HepG2 (cell line): ENCODE data around the gene SMIM10L2A. TPM values are rescaled to one million over a fixed set of nuclear protein-coding genes. Genes with fewer than 3 reads are reported as not detected.

ENCODE experiments used
- ATAC-seq: fragments of 200-7000 bp; cut with Tn5 transposase; 3 replicates; pipeline ENCODE4 v1.9.1; 2020; ENCODE audit warnings: mild to moderate bottlenecking, moderate library complexity
- BruUV-seq: library from RNA; stranded (reverse); fragments of 400-500 nt; replicated peaks from 2 replicates; lab custom pipeline; 2021; lab: Mats Ljungman, UMichigan
- CTCF ChIA-PET: fragments of 300-600 bp; formaldehyde crosslinking; extraction: SDS; loops from one replicate; lab custom pipeline; 2021; ENCODE audit warnings: low total read pairs, inconsistent platforms, low intra/inter-chr PET ratio; lab: Yijun Ruan, JAX
- POLR2A ChIA-PET: fragments of 350-600 bp; sonication (Branson Sonifier 250); formaldehyde crosslinking; loops from one replicate; lab custom pipeline; 2020; ENCODE audit warnings: antibody characterized with exemption, inconsistent platforms; lab: Yijun Ruan, JAX
- DNase-seq: peaks from one replicate; pipeline ENCODE4 v3.0.0-alpha.2; 2015; ENCODE audit warnings: low spot score
- FAIRE-seq: peaks from 3 replicates; lab custom pipeline; 2011; peaks lifted over from hg19 to GRCh38; lab: Jason Lieb, UNC
- H2AFZ ChIP-seq: one replicate; pipeline ENCODE4 v1.6.1; 2011; ENCODE audit warnings: low read length, inconsistent platforms
- H3K27ac ChIP-seq: fragments of 300-600 bp; 3 replicates; pipeline ENCODE4 v1.8.0; 2011; ENCODE audit warnings: mixed run types, mild to moderate bottlenecking, mixed read lengths, low read length, inconsistent platforms; ENCODE audit not compliant: insufficient read depth; ENCODE audit errors: extremely low read length
- H3K27me3 ChIP-seq, 2 experiments: fragments of 200-600 bp in 1 of 2; 2 replicates in 1 of 2; 3 replicates in 1 of 2; pipeline versions ENCODE4 v1.6.0 to v1.8.0; 2011; ENCODE audit warnings: low read length in 2 of 2, mild to moderate bottlenecking in 2 of 2, moderate library complexity in 2 of 2, inconsistent platforms in 1 of 2; ENCODE audit not compliant: insufficient read depth in 2 of 2, control insufficient read depth in 1 of 2
- H3K36me3 ChIP-seq, 2 experiments: fragments of 200-600 bp in 1 of 2; replicated peaks in 1 of 2; 2 replicates in 1 of 2; 3 replicates in 1 of 2; pipeline versions ENCODE4 v1.5.1 to v1.8.0; 2011; ENCODE audit warnings: low read length in 2 of 2, inconsistent platforms in 1 of 2; ENCODE audit not compliant: insufficient read depth in 2 of 2, control insufficient read depth in 1 of 2
- H3K4me1 ChIP-seq: 2 replicates; pipeline ENCODE4 v1.5.1; 2012; ENCODE audit warnings: low read length, inconsistent platforms; ENCODE audit not compliant: insufficient read depth
- H3K4me2 ChIP-seq: 2 replicates; pipeline ENCODE4 v1.6.0; 2011; ENCODE audit warnings: low read depth, low read length, inconsistent platforms
- H3K4me3 ChIP-seq, 3 experiments: fragments of 200-600 bp in 1 of 3; sonication (generic), shearing (Covaris generic) in 1 of 3; replicated peaks in 1 of 3; 2 replicates each; pipeline ENCODE4 v1.5.1; 2011 to 2016; ENCODE audit warnings: low read length in 3 of 3, inconsistent platforms in 2 of 3, low read depth in 2 of 3, mild to moderate bottlenecking in 2 of 3, control low read depth in 1 of 3, mixed read lengths in 1 of 3; ENCODE audit not compliant: insufficient read depth in 1 of 3
- H3K79me2 ChIP-seq: one replicate; pipeline ENCODE4 v1.6.1; 2011; ENCODE audit warnings: low read length, inconsistent platforms; ENCODE audit not compliant: insufficient read depth
- H3K9ac ChIP-seq: 2 replicates; pipeline ENCODE4 v1.6.0; 2011; ENCODE audit warnings: mild to moderate bottlenecking, low read depth, low read length, inconsistent platforms; ENCODE audit not compliant: insufficient read depth
- H3K9me3 ChIP-seq: 2 replicates; pipeline ENCODE4 v1.5.1; 2012; ENCODE audit warnings: mild to moderate bottlenecking, low read length
- H4K20me1 ChIP-seq: 2 replicates; pipeline ENCODE4 v1.6.0; 2011; ENCODE audit warnings: inconsistent platforms, mild to moderate bottlenecking, low read length, moderate library complexity; ENCODE audit not compliant: insufficient read depth
- EEA1 ChIP-seq: sonication (generic); formaldehyde crosslinking; IDR thresholded peaks from 2 replicates; pipeline ENCODE4 v1.5.1; 2020; ENCODE audit warnings: mild to moderate bottlenecking, missing genetic modification reagents, borderline replicate concordance
- HIC2 ChIP-seq: sonication (generic); formaldehyde crosslinking; IDR thresholded peaks from 2 replicates; pipeline ENCODE4 v1.9.0; 2022; ENCODE audit warnings: low read depth, missing genetic modification reagents
- HOXA9 ChIP-seq: sonication (generic); formaldehyde crosslinking; IDR thresholded peaks from 2 replicates; pipeline ENCODE4 v1.8.1; 2022; ENCODE audit warnings: missing genetic modification reagents, mild to moderate bottlenecking, moderate library complexity, borderline replicate concordance
- KLF16 ChIP-seq, 2 experiments: sonication (generic) in 1 of 2; formaldehyde crosslinking in 1 of 2; IDR thresholded peaks; 2 replicates each; pipeline versions ENCODE4 v1.6.1 to v1.8.0; 2016 to 2023; ENCODE audit warnings: missing genetic modification reagents in 2 of 2, missing compliant biosample characterization in 1 of 2
- LCORL ChIP-seq, 2 experiments: fragments of 450-650 bp in 1 of 2; sonication (generic) in 1 of 2; formaldehyde crosslinking in 1 of 2; IDR thresholded peaks; 2 replicates each; pipeline versions ENCODE4 v1.5.0 to v1.6.1; 2017 to 2020; ENCODE audit warnings: antibody characterized with exemption in 1 of 2, missing genetic modification reagents in 1 of 2
- NR2C2 ChIP-seq: sonication (generic); formaldehyde crosslinking; IDR thresholded peaks from 2 replicates; pipeline ENCODE4 v1.4.0; 2020; ENCODE audit warnings: missing genetic modification reagents, mild to moderate bottlenecking, moderate library complexity, borderline replicate concordance
- SNAPC4 ChIP-seq: sonication (generic); formaldehyde crosslinking; IDR thresholded peaks from 2 replicates; pipeline ENCODE4 v1.4.0; 2020; ENCODE audit warnings: mild to moderate bottlenecking, missing genetic modification reagents
- SP4 ChIP-seq: sonication (generic); formaldehyde crosslinking; IDR thresholded peaks from 2 replicates; pipeline ENCODE4 v1.8.1; 2023; ENCODE audit warnings: mild to moderate bottlenecking, missing genetic modification reagents
- TSC22D2 ChIP-seq: sonication (generic); formaldehyde crosslinking; IDR thresholded peaks from 2 replicates; pipeline ENCODE4 v1.5.1; 2020; ENCODE audit warnings: missing genetic modification reagents, mild to moderate bottlenecking, borderline replicate concordance
- ZC3H4 ChIP-seq: sonication (generic); formaldehyde crosslinking; IDR thresholded peaks from 2 replicates; pipeline ENCODE4 v1.4.0; 2020; ENCODE audit warnings: missing genetic modification reagents, borderline replicate concordance
- ZNF12 ChIP-seq: sonication (generic); formaldehyde crosslinking; IDR thresholded peaks from 2 replicates; pipeline ENCODE4 v1.5.0; 2020; ENCODE audit warnings: missing genetic modification reagents
- ZNF234 ChIP-seq: sonication (generic); formaldehyde crosslinking; conservative IDR thresholded peaks from 2 replicates; pipeline ENCODE4 v1.5.1; 2020; ENCODE audit warnings: mild to moderate bottlenecking, missing genetic modification reagents
- ZNF557 ChIP-seq: sonication (generic); formaldehyde crosslinking; IDR thresholded peaks from 2 replicates; pipeline ENCODE4 v1.4.0; 2020; ENCODE audit warnings: missing genetic modification reagents
- ZNF766 ChIP-seq: sonication (generic); formaldehyde crosslinking; IDR thresholded peaks from 2 replicates; pipeline ENCODE4 v1.5.0; 2020; ENCODE audit warnings: missing genetic modification reagents, borderline replicate concordance
- ZNF841 ChIP-seq: sonication (generic); formaldehyde crosslinking; IDR thresholded peaks from 2 replicates; pipeline ENCODE4 v1.8.1; 2023; ENCODE audit warnings: missing genetic modification reagents, borderline replicate concordance
- WGBS: methylation state at CpG from one replicate; pipeline ENCODE4 v1.1.6; 2017; ENCODE audit warnings: low lambda C conversion rate; 5-methylcytosine and 5-hydroxymethylcytosine counted together
- in situ Hi-C: cut with HindIII; loops from 2 replicates; pipeline ENCODE4 v1.10.0; 2017; ENCODE audit warnings: low pct_unique_long_range_greater_than_20kb; ENCODE audit not compliant: extremely low pct_ligation_motif_present
- intact Hi-C: fragments of 100-400 bp; cut with micrococcal nuclease; formaldehyde crosslinking; loops from one replicate; pipeline ENCODE4 v1.10.0; 2022; ENCODE audit not compliant: unreplicated experiment
- polyA plus RNA-seq, 8 experiments: library from polyadenylated mRNA; depleted of rRNA in 3 of 8; stranded (reverse) in 7 of 8; unstranded in 1 of 8; fragments of >200 nt; fragmentation: Illumina TruSeq in 4 of 8; extraction: Trizol in 4 of 8; gene quantifications; 2 replicates each; pipeline versions ENCODE4 v1.2.1 to v1.2.3, GENCODE V29; 2011 to 2016; ENCODE audit warnings: low read depth in 4 of 8, missing spikeins in 1 of 8, mixed read lengths in 1 of 8; ENCODE audit not compliant: insufficient read depth in 1 of 8
- total RNA-seq, 5 experiments: library from RNA; depleted of rRNA; stranded (reverse); fragments of >200 nt; fragmentation: Illumina TruSeq; extraction: Trizol; gene quantifications; 2 replicates each; pipeline ENCODE4 v1.2.3, GENCODE V29; 2016; ENCODE audit warnings: low read depth in 1 of 5
- TF ChIP-seq, protein P1 (sequence below): IDR thresholded peaks from 2 replicates; pipeline ENCODE4 v1.6.1; 2018; ENCODE audit warnings: missing genetic modification reagents
- TF ChIP-seq, protein P2 (sequence below): sonication (generic); formaldehyde crosslinking; IDR thresholded peaks from 2 replicates; pipeline ENCODE4 v1.5.0; 2020; ENCODE audit warnings: missing genetic modification reagents

The SMIM10L2A gene
- total and polyA plus RNA-seq, 2 of the 13 experiments (the other 11 are each of a cell fraction or from before 2014, with no cell fraction given) = not detected

DNA sequence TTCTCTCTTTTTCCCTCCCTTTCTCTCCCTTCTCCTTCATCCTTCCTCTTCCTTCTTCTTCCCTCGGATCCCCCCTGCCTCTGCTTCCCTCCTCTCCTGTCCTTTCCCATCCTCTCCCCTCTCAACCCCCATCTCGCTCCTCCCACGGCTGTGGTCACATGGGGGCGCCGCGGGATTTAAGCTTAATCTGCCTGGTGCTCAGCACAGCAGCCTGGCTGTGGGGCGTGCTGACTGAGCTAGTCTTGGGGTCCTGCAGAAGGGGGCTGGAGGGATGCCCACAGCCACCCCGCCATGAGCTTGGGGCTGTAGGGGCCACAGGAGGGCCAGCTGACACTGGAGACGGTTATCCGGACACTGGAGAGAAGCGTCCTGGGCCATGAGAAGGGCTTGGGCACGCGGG is 10.7 kb downstream of the SMIM10L2A start:
- no peaks in the 10 kb centered on the region for H3K27me3 ChIP-seq
- H3K27ac ChIP-seq = no peak overlapping the region
- ChIA-PET CTCF (no interaction called here), POLR2A (no interaction called here)
- H4K20me1 ChIP-seq = no peaks in the 10 kb centered on the region
- ATAC-seq (no peak), DNase-seq (no peak), FAIRE-seq (no peak)
- H3K4me2 ChIP-seq = no peak overlapping the region
- H3K9ac ChIP-seq = no peak overlapping the region
- H3K9me3 ChIP-seq = no peaks in the 10 kb centered on the region
- no peak overlapping the region for H2AFZ ChIP-seq
- in situ Hi-C loops = no loop called here
- H3K4me1 ChIP-seq = no peaks in the 10 kb centered on the region
- no peaks in the 10 kb centered on the region for H3K79me2 ChIP-seq
- intact Hi-C loops = no loop called here
- no peaks in the 10 kb centered on the region for H3K36me3 ChIP-seq
- no TSS peak for BruUV-seq
- 2% methylated on average over 7 of the region's 13 CpGs for WGBS
- H3K4me3 ChIP-seq = no peak overlapping the region
- TF ChIP-seq HOXA9 (CRISPR knock-in tag) (no peak), LCORL (IDR thresholded peaks at IDR 0.05) (no peak), LCORL (CRISPR knock-in tag; IDR thresholded peaks at IDR 0.05) (no peak), HIC2 (no peak), ZNF12 (CRISPR knock-in tag) (no peak), ZNF557 (CRISPR knock-in tag) (no peak), SP4 (CRISPR knock-in tag) (no peak), ZNF234 (CRISPR knock-in tag) (no peak), EEA1 (no peak), ZNF841 (CRISPR knock-in tag) (no peak), ZNF766 (no peak), NR2C2 (CRISPR knock-in tag) (no peak), SNAPC4 (CRISPR knock-in tag) (no peak), ZC3H4 (CRISPR knock-in tag) (no peak), TSC22D2 (CRISPR knock-in tag) (no peak), KLF16 (CRISPR knock-in tag; IDR thresholded peaks at IDR 0.05) (no peak)
- TF ChIP-seq, protein P1, sequence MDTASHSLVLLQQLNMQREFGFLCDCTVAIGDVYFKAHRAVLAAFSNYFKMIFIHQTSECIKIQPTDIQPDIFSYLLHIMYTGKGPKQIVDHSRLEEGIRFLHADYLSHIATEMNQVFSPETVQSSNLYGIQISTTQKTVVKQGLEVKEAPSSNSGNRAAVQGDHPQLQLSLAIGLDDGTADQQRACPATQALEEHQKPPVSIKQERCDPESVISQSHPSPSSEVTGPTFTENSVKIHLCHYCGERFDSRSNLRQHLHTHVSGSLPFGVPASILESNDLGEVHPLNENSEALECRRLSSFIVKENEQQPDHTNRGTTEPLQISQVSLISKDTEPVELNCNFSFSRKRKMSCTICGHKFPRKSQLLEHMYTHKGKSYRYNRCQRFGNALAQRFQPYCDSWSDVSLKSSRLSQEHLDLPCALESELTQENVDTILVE (CRISPR knock-in tag) = no peak
- TF ChIP-seq, protein P2, sequence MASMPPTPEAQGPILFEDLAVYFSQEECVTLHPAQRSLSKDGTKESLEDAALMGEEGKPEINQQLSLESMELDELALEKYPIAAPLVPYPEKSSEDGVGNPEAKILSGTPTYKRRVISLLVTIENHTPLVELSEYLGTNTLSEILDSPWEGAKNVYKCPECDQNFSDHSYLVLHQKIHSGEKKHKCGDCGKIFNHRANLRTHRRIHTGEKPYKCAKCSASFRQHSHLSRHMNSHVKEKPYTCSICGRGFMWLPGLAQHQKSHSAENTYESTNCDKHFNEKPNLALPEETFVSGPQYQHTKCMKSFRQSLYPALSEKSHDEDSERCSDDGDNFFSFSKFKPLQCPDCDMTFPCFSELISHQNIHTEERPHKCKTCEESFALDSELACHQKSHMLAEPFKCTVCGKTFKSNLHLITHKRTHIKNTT (CRISPR knock-in tag) = no peak
